ENCODE measurements around the gene PSME4. TPM values are rescaled to one million over a fixed set of nuclear protein-coding genes. Genes with fewer than 3 reads are reported as not detected.

The PSME4 gene
- total and polyA plus RNA-seq, 2 experiments from 2014 or later: 44.7 to 98.6 TPM

- TF ChIP-seq, protein P1, sequence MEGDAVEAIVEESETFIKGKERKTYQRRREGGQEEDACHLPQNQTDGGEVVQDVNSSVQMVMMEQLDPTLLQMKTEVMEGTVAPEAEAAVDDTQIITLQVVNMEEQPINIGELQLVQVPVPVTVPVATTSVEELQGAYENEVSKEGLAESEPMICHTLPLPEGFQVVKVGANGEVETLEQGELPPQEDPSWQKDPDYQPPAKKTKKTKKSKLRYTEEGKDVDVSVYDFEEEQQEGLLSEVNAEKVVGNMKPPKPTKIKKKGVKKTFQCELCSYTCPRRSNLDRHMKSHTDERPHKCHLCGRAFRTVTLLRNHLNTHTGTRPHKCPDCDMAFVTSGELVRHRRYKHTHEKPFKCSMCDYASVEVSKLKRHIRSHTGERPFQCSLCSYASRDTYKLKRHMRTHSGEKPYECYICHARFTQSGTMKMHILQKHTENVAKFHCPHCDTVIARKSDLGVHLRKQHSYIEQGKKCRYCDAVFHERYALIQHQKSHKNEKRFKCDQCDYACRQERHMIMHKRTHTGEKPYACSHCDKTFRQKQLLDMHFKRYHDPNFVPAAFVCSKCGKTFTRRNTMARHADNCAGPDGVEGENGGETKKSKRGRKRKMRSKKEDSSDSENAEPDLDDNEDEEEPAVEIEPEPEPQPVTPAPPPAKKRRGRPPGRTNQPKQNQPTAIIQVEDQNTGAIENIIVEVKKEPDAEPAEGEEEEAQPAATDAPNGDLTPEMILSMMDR (conservative IDR thresholded peaks at IDR 0.05; ENCODE audit: low read depth in 2 of 2): no peak
- no peak for TF ChIP-seq ZNF114 (CRISPR knock-in tag; IDR thresholded peaks at IDR 0.05)
- TF ChIP-seq EZH2phosphoT487 (IDR thresholded peaks at IDR 0.05; ENCODE audit: unreplicated experiment): no peak
- no peak for TF ChIP-seq NANOG (IDR thresholded peaks at IDR 0.05; ENCODE audit: borderline replicate concordance)
- TF ChIP-seq ETS1 (IDR thresholded peaks at IDR 0.05): no peak
- TF ChIP-seq, protein P2, sequence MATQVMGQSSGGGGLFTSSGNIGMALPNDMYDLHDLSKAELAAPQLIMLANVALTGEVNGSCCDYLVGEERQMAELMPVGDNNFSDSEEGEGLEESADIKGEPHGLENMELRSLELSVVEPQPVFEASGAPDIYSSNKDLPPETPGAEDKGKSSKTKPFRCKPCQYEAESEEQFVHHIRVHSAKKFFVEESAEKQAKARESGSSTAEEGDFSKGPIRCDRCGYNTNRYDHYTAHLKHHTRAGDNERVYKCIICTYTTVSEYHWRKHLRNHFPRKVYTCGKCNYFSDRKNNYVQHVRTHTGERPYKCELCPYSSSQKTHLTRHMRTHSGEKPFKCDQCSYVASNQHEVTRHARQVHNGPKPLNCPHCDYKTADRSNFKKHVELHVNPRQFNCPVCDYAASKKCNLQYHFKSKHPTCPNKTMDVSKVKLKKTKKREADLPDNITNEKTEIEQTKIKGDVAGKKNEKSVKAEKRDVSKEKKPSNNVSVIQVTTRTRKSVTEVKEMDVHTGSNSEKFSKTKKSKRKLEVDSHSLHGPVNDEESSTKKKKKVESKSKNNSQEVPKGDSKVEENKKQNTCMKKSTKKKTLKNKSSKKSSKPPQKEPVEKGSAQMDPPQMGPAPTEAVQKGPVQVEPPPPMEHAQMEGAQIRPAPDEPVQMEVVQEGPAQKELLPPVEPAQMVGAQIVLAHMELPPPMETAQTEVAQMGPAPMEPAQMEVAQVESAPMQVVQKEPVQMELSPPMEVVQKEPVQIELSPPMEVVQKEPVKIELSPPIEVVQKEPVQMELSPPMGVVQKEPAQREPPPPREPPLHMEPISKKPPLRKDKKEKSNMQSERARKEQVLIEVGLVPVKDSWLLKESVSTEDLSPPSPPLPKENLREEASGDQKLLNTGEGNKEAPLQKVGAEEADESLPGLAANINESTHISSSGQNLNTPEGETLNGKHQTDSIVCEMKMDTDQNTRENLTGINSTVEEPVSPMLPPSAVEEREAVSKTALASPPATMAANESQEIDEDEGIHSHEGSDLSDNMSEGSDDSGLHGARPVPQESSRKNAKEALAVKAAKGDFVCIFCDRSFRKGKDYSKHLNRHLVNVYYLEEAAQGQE (IDR thresholded peaks at IDR 0.05; ENCODE audit: unreplicated experiment): no peak
- no peak for TF ChIP-seq ZNF331 (CRISPR knock-in tag; IDR thresholded peaks at IDR 0.05; ENCODE audit: low read depth)
- TF ChIP-seq STAT1 (IDR thresholded peaks at IDR 0.05; ENCODE audit: unreplicated experiment): no peak
Observed at GRCh38 chr2:54013996-54014395, 43.2 kb upstream of the PSME4 start (continued).

GRCh38 chr2:54012538-54013141 lies 41.8 kb upstream of the PSME4 start:
- H3K4me2 ChIP-seq: no peak overlapping the region
- DNase-seq (ENCODE audit: low spot score): no peak
- TF ChIP-seq JUNB (IDR thresholded peaks at IDR 0.05; ENCODE audit: unreplicated experiment) (no peak), EZH2 (IDR thresholded peaks at IDR 0.05; ENCODE audit: low read depth, unreplicated experiment) (no peak), CREB1 (CRISPR knock-in tag; IDR thresholded peaks at IDR 0.05; ENCODE audit: low read depth) (no peak), EZH2phosphoT487 (IDR thresholded peaks at IDR 0.05; ENCODE audit: unreplicated experiment) (no peak), NANOG (IDR thresholded peaks at IDR 0.05; ENCODE audit: borderline replicate concordance) (no peak)
- TF ChIP-seq, protein P1 (conservative IDR thresholded peaks at IDR 0.05; ENCODE audit: low read depth in 2 of 2): no peak
- Mint-ChIP-seq H3K4me3 (no peak overlapping the region), H3K4me1 (no peaks in the 10 kb centered on the region), H3K9me3 (no peaks in the 10 kb centered on the region), H3K27ac (no peak overlapping the region), H3K36me3 (ENCODE audit: low read depth) (no peaks in the 10 kb centered on the region), H3K27me3 (ENCODE audit: insufficient read depth, low read depth, poor library complexity) (peaks cover 3% of the 10 kb centered on the region)
- no peaks in the 10 kb centered on the region for H4K20me1 ChIP-seq (replicated peaks; ENCODE audit: insufficient read depth)
- no peaks in the 10 kb centered on the region for H3K27me3 ChIP-seq (ENCODE audit: insufficient read depth)
- no peak overlapping the region for H3K27ac ChIP-seq (ENCODE audit: low read depth)
- H3K79me2 ChIP-seq (replicated peaks; ENCODE audit: insufficient read depth): no peaks in the 10 kb centered on the region
- no peak overlapping the region for H3K4me3 ChIP-seq
- no peak for ATAC-seq
- no peaks in the 10 kb centered on the region for H3K4me1 ChIP-seq (ENCODE audit: insufficient read depth)
- no peaks in the 10 kb centered on the region for H3F3A ChIP-seq (replicated peaks; ENCODE audit: low read depth)
- H3K9me2 ChIP-seq (ENCODE audit: insufficient read depth): no peaks in the 10 kb centered on the region
- H2AFZ ChIP-seq: no peak overlapping the region
- no peaks in the 10 kb centered on the region for H3K36me3 ChIP-seq (ENCODE audit: insufficient read depth)

Data from GM23338 (cell line).